Jurkat, Clone E6-1 (cell line): ENCODE data around the gene GRB2.

Experiments
- DNase-seq: peaks from one replicate; pipeline ENCODE4 v3.0.0-alpha.2; 2011; ENCODE audit warnings: low read depth, low spot score
- H3K4me3 ChIP-seq: 2 replicates; pipeline ENCODE4 v1.5.1; 2011; ENCODE audit warnings: mild to moderate bottlenecking, low read length, control low read depth, moderate library complexity

The GRB2 gene

DNA sequence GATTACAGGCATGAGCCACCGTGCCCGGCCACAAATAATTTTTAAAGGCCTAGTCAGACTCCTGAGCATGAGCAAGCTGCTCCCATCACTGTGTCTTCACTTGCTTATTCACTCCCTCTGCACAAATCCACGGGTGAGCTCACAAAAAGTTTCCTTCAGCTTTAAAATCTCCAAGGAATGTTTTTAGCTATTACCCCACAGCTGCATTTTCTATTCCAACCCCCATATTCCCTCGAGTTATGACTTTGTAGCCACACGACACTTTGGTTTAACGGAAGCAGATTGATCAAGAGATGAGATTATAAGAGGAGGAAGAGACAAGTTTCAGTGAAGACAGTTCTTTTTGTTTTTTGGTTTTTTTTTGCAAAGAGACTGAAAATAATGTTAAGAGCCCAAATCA, 67.1 kb downstream of the GRB2 start:
- peak overlapping the region; percentile 35 for H3K4me3 ChIP-seq
- DNase-seq, result peak; percentile 85

DNA sequence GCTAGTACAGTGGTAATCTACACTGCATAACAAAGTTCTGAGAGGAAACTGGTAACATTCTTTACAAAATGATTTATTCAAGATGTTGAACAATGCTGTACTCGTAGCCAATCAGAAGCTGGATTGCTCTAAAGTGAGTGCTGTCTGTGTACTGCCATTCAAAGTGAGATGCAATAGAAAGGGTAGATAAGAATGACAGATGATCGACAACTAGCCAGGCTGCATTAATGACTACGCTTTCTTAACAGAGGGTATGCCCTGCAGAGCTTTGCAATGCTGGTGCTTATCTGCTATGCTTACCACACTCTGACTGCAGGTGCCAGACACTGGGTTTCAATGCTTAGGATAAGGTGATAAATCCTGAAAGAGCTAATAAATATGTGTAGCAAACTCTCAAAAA, 70.2 kb downstream of the GRB2 start:
- no peak overlapping the region for H3K4me3 ChIP-seq
- DNase-seq, result peak; percentile 58

DNA sequence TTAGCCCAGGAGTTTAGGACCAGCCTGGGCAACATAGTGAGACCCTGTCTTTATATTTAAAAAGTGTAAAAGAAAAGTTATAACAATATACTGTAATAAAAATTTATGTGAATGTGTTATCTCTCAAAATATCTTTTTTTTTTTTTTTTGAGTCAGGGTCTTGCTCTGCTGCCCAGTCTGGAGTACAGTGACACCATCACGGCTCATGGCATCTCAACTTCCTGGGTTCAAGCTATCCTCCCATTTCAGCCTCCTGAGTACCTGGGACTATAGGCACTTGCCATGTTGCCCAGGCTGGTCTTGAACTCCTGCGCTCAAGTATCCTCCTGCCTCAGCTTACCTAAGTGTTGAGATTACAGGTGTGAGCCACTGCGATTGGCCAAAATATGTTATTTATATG, 70.8 kb downstream of the GRB2 start:
- no peak for DNase-seq
- no peak overlapping the region for H3K4me3 ChIP-seq

DNA sequence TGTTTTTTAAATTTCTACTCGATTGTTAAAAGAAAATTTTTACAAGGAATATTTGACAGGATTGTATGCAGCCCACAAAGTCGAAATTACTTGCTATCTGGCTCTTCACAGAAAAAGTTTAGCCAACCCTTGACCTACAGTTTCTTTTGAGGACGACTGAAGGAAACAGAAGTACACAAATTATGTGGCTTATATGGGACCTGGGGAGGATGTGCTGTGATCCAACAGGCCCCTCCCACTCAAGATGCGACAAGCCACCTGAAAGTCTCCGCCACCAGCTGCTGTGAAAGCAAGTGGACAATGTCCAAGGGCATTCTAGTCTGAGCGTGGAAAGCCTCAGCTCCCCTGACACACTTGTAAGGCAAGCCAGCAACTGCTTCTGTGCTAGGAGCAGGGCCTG, 73.8 kb downstream of the GRB2 start:
- H3K4me3 ChIP-seq, result no peak overlapping the region
- no peak for DNase-seq

DNA sequence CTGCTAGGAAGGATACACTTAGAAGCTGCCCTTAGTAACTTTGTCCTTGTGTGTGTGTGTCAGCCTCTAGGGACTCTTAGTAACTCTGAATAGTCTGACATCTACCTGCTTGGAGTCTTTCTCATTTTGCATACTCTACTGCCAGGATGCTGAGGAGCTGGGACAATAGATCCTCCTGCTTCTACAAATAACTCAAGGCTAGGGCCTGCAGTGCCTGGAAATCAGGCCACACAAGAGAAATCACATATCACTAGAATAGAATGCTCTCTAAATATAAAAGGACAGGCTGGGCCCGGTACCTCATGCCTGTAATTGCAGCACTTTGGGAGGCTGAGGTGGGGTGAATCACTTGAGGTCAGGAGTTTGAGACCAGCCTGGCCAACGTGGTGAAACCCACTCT, 77.7 kb downstream of the GRB2 start:
- DNase-seq, result no peak
- no peak overlapping the region for H3K4me3 ChIP-seq

DNA sequence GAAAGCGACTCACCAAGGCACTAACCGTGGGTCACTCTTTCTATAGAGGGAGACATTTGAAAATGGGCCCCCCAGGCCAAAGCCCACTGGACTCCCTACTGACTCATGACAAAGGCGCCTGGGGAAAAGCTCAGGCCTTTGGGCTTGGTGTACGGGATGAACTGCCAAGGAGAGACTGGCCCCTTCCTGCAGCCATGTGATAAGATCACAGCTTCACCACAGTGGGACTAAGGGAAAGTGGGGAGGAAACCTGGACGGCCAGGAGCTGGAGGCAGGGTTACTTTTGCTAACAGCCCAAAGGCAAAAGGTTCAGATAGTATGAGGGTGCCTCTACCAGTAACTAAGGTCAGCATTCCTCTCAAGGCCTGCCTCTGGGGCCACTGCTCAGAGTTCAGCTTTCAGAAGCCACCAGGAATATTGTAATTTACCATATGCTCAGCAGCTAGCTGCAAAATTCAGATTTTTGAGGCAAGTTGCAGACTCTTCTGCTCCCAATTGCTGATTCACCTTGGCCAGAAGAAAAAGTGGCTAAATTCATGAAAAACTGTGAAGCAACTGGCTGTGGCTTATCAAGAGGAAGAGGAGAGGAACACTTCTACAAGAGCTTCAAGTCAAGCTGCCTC, 79.1 kb downstream of the GRB2 start:
- DNase-seq, result no peak
- H3K4me3 ChIP-seq, result no peak overlapping the region

DNA sequence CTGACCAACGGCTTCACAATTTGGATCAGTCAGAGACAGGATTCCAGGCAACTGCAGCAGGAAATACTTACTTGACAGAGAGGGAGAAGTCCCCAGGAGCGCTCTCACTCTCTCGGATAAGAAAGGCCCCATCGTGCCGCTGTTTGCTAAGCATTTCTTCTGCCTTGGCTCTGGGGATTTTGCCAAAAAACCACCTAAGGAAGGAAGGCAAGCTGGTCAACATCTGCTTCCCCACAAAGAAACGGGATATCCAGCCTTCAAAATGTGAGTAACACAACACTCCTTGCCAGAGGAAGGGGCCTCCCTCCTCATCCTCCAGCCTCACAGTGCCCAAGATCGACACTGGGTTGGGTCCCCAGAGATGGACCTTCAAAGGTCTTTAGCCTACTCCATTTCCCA, 79.7 kb downstream of the GRB2 start:
- H3K4me3 ChIP-seq, result no peak overlapping the region
- no peak for DNase-seq

DNA sequence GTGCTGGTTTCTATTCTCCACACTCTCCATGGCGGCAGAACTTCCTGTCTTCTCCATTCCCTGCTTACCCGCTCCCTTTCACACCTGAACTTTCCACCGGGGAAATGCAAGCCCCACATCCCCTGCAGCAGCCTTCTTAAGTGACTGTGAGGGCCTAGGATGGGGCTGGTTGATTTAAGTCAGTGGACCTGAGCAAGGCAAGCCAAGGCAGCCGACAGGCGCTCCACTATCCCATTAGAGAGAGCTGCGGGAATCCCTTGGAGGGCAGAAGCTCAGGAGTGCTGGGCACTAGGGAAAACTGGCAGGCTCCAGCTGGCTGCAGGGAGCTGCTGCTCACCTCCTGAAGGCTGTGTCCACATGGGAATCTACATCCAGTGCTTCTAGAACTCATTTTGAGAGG, 80.1 kb downstream of the GRB2 start:
- H3K4me3 ChIP-seq, result no peak overlapping the region
- no peak for DNase-seq

DNA sequence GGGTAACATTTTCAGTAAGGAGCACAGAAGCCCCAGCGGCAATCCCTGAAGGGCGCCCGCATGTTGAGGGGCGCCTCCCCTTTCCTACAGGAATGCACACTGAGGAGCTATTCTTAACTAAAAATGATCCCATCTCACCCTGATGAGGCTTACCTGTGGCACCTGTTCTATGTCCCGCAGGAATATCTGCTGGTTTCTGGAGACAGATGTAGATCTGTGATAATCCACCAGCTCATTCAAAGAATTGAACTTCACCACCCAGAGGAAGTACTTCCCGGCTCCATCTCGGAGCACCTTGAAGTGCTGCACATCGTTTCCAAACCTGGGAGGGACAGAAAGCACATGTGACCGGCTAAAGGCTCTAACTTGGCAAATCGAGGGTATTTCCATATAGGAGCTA, 84.0 kb downstream of the GRB2 start:
- no peak overlapping the region for H3K4me3 ChIP-seq
- no peak for DNase-seq

DNA sequence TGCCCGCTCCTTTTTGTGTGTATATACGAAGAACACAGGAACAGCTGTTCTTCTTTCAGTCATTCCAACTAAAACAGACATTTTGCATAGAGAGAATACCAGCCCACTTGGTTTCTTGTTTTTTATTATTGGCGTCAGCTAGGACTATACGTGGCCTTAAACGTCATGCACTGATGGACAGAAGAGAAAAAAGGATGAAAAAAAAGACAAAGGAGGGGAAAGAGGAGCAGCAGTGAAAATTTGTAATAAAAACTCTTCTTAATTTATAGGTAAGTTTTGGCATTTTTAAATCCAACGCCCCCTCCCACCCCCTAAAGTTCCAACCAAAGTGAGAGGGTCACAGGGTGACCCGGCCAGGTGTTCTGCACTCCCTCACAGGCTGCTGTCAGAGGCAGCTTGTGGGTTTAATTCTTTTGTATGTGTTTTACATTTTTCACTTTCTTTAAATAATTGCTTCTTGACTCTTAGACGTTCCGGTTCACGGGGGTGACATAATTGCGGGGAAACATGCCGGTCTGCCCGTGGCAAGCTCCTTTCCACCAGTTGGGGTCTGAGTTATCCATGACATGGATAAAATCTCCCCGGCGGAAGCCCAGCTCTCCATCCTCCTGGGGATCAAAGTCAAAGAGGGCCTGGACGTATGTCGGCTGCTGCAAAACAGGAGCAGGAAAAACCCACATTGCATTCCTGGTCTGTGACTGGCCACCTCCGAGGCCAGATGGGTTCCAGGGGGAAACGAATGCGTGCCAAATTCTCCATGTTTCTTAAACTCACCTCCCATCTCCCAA, 85.4 kb downstream of the GRB2 start:
- no peak for DNase-seq
- H3K4me3 ChIP-seq, result no peak overlapping the region

DNA sequence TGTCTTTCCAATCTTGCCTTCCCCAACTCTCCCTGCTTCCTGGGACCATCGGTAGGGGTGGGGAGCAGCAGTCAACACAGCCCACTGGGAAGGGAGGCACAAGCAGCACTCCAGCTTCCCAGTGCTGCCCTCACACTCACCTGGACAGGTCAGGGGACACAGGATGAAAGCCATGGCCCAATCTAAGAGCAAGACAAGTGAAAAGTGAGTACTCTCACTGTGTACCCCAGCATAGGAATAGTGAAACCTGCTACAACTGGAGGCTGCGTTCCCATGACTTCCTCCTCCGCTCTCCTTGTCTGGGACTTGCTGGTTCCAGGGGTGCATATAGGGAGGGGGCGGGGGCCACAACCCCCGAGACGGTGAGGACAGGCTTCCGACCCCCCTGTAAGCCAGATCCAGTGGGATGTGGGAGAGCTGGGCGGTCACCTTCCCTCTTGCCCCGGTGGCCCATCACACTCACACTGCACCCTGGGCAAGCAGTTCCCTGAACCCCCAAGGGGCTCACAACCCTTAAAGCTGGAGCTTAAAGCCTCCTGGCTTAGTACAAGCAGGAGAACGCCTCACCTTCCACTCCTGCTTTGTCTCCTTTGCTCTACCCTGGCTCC, 86.8 kb downstream of the GRB2 start:
- DNase-seq, result no peak
- H3K4me3 ChIP-seq, result no peak overlapping the region

DNA sequence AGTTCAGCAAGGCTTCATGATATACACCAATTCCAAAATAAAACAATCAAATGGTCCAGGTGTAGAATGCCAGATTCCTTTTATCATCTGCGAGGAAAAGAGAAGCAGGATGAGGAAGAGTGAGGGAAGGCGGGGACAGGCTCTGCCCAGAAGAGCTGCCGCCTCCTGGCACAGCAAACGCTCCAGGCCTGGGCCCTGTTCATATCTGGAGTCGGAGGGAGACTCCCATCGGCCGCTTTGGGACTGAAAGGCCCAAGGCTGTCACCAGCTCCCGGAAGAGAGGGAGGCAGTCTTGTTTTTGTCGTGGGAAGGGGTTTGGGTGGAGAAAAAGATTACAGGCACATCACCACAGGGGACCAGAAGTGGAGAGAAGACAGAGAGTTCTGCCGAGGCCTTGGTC, 87.3 kb downstream of the GRB2 start:
- H3K4me3 ChIP-seq, result no peak overlapping the region
- DNase-seq, result no peak

DNA sequence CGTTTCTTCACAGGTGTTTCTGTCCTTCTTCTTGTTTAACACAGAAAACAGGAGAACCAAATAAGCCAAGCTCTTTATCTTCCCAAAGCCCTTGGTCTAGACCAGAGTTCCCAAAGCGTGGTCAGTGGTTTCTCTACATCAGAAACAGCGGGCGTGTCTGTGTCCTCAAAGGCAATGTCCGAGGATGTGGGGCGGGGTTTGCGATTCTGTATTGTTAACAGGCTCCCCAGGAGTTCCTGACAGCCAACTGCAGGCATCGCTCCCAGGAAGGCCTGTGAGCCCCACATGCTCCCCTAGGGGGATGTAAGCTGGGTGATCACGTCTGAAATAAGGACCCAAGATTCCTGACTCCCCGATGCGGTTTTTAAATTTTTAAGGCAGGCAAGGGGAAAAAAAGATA, 87.8 kb downstream of the GRB2 start:
- no peak for DNase-seq
- no peak overlapping the region for H3K4me3 ChIP-seq

DNA sequence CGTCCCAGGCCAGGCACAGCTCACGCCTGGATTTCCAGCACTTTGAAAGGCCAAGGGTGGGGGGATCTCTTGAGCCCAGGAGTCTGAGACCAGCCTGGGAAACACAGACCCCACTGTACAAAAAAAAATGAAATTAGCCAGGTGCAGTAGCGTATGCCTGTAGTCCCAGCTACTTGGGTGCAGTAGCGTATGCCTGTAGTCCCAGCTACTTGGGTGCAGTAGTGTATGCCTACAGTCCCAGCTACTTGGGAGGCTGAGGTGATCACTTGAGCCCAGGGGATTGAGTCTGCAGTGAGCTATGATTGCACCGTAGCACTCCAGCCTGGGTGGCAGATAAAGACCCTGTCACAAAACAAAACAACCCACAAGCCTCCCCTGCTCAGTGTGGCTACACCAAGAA, 89.2 kb downstream of the GRB2 start:
- H3K4me3 ChIP-seq, result no peak overlapping the region

DNA sequence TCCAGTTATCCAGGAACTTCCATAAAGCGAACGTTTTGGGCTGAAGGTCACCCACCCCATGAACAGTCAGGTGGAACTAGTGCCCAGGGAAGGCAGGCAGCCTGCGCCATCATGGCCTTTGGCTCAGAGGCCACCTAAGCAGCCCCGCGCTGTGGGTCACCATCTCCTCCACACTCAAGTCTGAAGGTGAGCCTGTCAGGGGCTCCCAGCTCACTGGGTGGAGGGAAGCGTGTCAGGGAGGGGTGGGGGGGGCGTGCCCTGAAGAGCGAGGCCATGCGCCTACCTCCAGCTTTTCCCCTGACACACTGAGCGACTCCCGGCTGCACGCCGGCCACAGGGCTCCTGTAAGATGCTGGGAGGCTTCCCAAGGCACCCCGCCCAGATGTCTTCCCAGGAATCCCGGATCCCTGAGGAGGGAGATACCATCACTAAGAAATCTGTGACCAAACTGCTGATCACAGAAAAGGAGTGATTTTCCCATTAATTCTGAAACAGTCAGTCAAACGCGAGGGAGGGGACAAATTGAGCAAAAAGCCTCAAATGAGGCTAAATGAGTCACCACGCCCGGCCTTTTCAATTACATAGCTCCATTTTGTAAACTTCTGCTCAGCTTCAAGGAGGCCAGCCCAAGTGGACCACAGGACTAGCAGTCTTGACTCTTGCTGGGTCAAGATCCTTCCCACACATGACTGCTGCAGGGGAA, 89.8 kb downstream of the GRB2 start:
- no peak overlapping the region for H3K4me3 ChIP-seq
- DNase-seq, result no peak

More for the DNA sequence above, 89.2 kb downstream of the GRB2 start:
- DNase-seq, result no peak

DNA sequence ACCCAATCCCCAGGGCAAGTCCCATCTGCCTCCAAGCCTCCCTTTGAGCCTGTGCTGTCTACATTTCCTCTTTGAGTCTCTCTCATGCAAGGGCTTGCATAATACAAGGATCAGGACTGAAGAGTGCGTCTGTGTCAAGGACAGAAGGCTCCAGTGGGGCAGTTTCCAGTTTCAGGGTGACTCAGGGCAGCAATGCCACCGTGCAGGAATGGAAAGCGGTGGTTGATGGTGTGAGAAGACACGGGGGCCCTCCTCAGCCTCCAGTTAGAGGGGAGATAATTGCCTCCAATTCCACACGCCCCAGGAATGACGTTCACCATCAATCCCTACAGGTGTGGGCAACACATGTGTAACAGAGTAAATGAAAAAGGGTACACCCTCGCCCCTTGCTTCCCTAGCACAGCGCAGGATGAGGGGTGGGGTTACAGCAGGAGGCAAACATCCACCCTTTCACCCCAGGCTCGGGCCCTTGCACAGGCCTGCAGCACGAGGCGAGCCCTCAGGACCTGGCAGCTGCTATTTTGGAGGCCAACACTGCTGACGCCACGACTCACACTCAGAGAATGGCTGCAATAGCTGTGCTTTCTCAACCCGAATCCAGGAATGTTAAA, 91.4 kb downstream of the GRB2 start:
- no peak for DNase-seq
- no peak overlapping the region for H3K4me3 ChIP-seq

DNA sequence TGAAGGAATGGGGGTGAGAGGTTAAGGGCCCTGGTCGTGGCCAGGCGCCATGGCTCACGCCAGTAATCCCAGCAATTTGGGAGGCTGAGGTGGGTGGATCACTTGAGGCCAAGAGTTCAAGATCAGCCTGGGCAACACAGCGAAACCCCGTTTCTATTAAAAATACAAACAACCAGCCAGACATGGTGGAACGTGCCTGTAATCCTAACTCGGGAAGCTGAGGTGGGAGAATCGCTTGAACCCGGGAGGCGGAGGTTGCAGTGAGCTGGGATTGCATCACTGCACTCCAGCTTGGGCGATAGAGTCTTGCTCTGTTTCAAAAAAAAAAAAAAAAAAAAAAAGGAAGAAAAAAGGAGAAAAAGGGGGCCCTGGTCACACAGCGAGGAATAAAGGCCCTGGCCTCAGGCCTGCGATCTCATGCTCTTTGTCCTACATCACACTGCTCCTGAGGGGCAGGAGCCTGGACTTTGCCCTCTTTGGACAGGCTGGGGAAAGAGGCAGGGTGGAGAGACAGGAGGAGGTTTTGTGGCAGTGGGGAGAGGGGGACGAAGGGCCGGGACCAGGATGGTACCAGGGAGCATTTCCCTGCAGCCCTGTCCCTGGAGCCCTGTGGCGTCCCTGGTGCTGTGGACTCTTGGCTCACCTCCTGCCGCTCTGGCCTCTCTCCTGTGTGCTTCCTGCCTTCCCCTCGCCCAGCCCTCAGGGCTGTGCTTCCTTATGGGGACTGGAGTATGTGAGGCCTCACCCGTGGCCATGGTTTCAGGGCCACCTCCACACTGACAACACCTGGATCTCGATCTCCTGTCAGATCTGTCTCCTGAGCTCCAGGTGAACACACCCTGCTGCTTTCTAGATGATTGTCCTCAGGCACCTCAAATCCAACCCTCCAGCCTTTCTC, 96.5 kb downstream of the GRB2 start:
- no peak overlapping the region for H3K4me3 ChIP-seq
- DNase-seq, result no peak

DNA sequence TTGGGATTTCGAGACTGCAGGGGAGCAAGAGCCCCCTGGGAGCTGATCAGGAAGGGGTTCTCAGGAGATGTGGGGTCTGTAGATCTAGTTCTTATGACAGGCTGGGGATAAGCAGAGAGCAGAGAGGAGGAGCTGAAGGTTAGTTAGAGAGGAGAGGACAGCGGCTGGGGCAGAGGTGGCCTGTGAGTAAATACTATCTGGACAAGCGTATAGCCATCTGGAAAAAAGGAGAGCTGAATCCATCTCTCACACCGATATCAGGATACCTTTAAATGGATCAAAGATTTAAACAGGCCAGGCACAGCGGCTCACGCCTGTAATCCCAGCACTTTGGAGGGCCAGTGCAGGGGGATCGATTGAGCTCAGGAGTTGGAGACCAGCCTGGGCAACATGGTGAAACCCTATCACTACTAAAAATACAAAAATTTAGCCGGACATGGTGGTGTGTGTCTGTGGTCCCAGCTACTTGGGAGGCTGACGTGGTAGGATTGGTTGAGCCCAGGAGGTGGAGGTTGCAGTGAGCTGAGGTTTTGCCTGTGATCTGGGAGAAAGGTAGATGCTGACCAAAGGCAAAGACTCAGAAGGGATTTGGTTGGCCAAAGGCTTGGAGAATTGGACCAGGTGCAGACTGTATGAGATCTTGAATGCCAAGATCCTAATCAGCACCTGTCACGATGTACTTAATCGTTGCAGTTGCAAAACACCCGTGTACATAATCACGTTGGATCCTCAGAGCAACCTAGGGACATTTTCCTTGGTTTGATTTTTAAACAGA, 97.3 kb downstream of the GRB2 start:
- no peak for DNase-seq
- H3K4me3 ChIP-seq, result no peak overlapping the region
